Measurements from ENCODE around the gene NHLH1. TPM values are rescaled to one million over a fixed set of nuclear protein-coding genes. Genes with fewer than 3 reads are reported as not detected.

Gene NHLH1
- total and polyA plus RNA-seq, 2 of the 13 experiments (the other 11 are each of a cell fraction or from before 2014, with no cell fraction given) = 0.11 to 0.57 TPM

DNA sequence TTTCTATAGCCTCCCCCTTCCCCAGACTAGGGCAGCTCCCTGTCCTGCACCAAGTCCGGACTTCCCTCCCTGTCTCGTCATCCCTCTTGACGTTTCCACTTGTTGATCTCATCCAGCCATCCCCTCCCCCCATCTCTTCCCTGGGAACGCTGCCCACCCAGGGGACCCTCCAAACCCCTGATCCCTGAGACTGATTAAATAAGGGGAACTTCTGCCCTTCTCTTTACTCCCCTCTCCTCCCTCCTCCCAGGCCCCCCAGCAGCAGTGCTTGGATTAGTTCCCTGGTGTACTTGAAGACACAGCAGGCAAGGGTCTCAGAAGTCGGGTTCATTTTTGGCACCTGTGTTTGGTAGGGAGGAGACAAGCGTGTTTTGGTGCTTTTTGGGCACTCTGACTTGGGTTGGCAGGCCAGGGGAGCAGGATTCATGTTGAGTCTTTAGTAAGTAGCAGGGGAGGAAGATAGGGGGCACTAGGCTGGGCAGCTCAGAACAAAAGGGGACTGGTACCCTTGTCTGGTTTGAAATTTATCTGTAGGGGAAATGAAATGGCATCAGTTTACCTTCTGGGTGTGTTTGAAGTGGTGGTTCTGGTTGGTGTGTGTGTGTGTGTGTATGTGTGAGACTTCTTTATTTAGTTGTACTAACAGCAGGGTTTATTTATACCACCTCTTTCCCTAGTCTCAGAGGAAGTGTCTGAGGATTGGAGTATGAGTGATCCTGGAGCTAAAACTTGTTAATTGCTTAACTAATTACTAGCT lies 44.6 kb downstream of the NHLH1 start:
- TF ChIP-seq GABPA (IDR thresholded peaks at IDR 0.05; ENCODE audit: low read depth, low read length) (no peak), GABPA (CRISPR knock-in tag; IDR thresholded peaks at IDR 0.05; ENCODE audit: low read depth) (no peak), SMYD3 (CRISPR knock-in tag; IDR thresholded peaks at IDR 0.05) (no peak), ZNF460 (CRISPR knock-in tag; IDR thresholded peaks at IDR 0.05; ENCODE audit: borderline replicate concordance) (no peak), ELF3 (CRISPR knock-in tag; IDR thresholded peaks at IDR 0.05) (no peak), CREM (IDR thresholded peaks at IDR 0.05) (no peak), CREM (CRISPR knock-in tag; IDR thresholded peaks at IDR 0.05) (no peak), ZNF674 (CRISPR knock-in tag; IDR thresholded peaks at IDR 0.05; ENCODE audit: low read depth) (no peak), NKX3-1 (CRISPR knock-in tag; IDR thresholded peaks at IDR 0.05) (no peak), ONECUT2 (CRISPR knock-in tag; IDR thresholded peaks at IDR 0.05) (no peak)
- WGBS (ENCODE audit: low lambda C conversion rate) = 13% methylated on average over 6 of the region's 6 CpGs
- no peak for FAIRE-seq
- H2AFZ ChIP-seq (ENCODE audit: low read length) = no peak overlapping the region
- no peak overlapping the region for H3K4me2 ChIP-seq (ENCODE audit: low read depth, low read length)
- BruUV-seq (replicated peaks) = no TSS peak
- ChIA-PET CTCF (ENCODE audit: low intra/inter-chr PET ratio, low total read pairs) (no interaction called here), POLR2A (no interaction called here)
- no peaks in the 10 kb centered on the region for H3K9me3 ChIP-seq (ENCODE audit: low read length)
- no peaks in the 10 kb centered on the region for H3K4me1 ChIP-seq (ENCODE audit: insufficient read depth, low read length)
- H3K4me3 ChIP-seq (replicated peaks in 1 of 3; ENCODE audit: insufficient read depth in 1 of 3, low read depth in 2 of 3, low read length in 3 of 3) = no peak overlapping the region
- no peaks in the 10 kb centered on the region for H3K79me2 ChIP-seq (ENCODE audit: insufficient read depth, low read length)
- no peak overlapping the region for H3K27ac ChIP-seq (ENCODE audit: extremely low read length, insufficient read depth, low read length)
- H3K9ac ChIP-seq (ENCODE audit: insufficient read depth, low read depth, low read length) = no peak overlapping the region
- no peak for DNase-seq (ENCODE audit: low spot score)
- no peaks in the 10 kb centered on the region for H3K36me3 ChIP-seq (replicated peaks in 1 of 2; ENCODE audit: control insufficient read depth in 1 of 2, insufficient read depth in 2 of 2, low read length in 2 of 2)
- peaks cover 5 to 47% of the 10 kb centered on the region in 2 experiments for H3K27me3 ChIP-seq (ENCODE audit: control insufficient read depth in 1 of 2, insufficient read depth in 2 of 2, low read length in 2 of 2)
- in situ Hi-C loops (cut with HindIII; ENCODE audit: extremely low pct_ligation_motif_present, low pct_unique_long_range_greater_than_20kb) = no loop called here
- no peak for ATAC-seq
- intact Hi-C loops (cut with micrococcal nuclease; ENCODE audit: unreplicated experiment) = no loop called here
- no peaks in the 10 kb centered on the region for H4K20me1 ChIP-seq (ENCODE audit: insufficient read depth, low read length)

DNA sequence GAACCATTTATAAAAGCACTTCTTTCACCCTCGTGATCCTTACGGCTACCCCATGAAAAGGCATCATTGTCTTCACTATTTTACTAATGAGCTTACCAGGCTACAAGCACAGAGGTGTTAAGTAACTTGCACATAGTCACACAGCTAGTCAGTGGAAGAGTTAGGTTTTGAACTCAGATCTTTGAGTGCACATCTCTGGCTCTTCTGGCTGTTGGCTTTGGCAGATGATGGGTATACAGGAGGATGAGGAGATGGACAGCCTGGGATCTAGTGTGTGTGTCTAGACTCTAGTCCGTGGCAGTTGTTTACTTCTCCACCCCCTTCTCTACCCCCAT lies 45.1 kb downstream of the NHLH1 start:
- Histone ChIP-seq H3K9me3 (ENCODE audit: low read length) (no peaks in the 10 kb centered on the region), H3K4me3 (replicated peaks in 1 of 3; ENCODE audit: insufficient read depth in 1 of 3, low read depth in 2 of 3, low read length in 3 of 3) (no peak overlapping the region), H3K36me3 (replicated peaks in 1 of 2; ENCODE audit: control insufficient read depth in 1 of 2, insufficient read depth in 2 of 2, low read length in 2 of 2) (no peaks in the 10 kb centered on the region), H3K9ac (ENCODE audit: insufficient read depth, low read depth, low read length) (no peak overlapping the region), H2AFZ (ENCODE audit: low read length) (no peak overlapping the region), H3K79me2 (ENCODE audit: insufficient read depth, low read length) (no peaks in the 10 kb centered on the region), H3K4me1 (ENCODE audit: insufficient read depth, low read length) (no peaks in the 10 kb centered on the region), H4K20me1 (ENCODE audit: insufficient read depth, low read length) (no peaks in the 10 kb centered on the region), H3K4me2 (ENCODE audit: low read depth, low read length) (no peak overlapping the region), H3K27ac (ENCODE audit: extremely low read length, insufficient read depth, low read length) (no peak overlapping the region), H3K27me3 (ENCODE audit: control insufficient read depth in 1 of 2, insufficient read depth in 2 of 2, low read length in 2 of 2) (peaks cover 5 to 48% of the 10 kb centered on the region in 2 experiments)
- BruUV-seq (replicated peaks) = no TSS peak
- ATAC-seq (no peak), DNase-seq (ENCODE audit: low spot score) (no peak), FAIRE-seq (no peak)
- in situ Hi-C loops (cut with HindIII; ENCODE audit: extremely low pct_ligation_motif_present, low pct_unique_long_range_greater_than_20kb) (no loop called here), intact Hi-C loops (cut with micrococcal nuclease; ENCODE audit: unreplicated experiment) (no loop called here)
- 35% methylated on average over 3 of the region's 3 CpGs for WGBS (ENCODE audit: low lambda C conversion rate)
- POLR2A ChIA-PET = no interaction called here
- TF ChIP-seq SMARCE1 (IDR thresholded peaks at IDR 0.05; ENCODE audit: borderline replicate concordance) (no peak), ZNF501 (CRISPR knock-in tag; IDR thresholded peaks at IDR 0.05) (no peak)
- CTCF ChIA-PET (ENCODE audit: low intra/inter-chr PET ratio, low total read pairs) = no interaction called here
